SU-DHL-6 (cell line): ENCODE measurements around the gene PDF.

Experiments used
- H2AFZ ChIP-seq: fragments of 200-600 bp; sonication (generic); 2 replicates; pipeline ENCODE4 v1.6.1; 2014; ENCODE audit warnings: low read depth, mild to moderate bottlenecking, moderate library complexity, mixed read lengths, antibody characterized with exemption, low read length; ENCODE audit not compliant: severe bottlenecking
- H3F3A ChIP-seq: fragments of 200-600 bp; shearing (Covaris generic); 2 replicates; pipeline ENCODE4 v1.6.0; 2016; ENCODE audit warnings: antibody characterized with exemption, mild to moderate bottlenecking; ENCODE audit not compliant: insufficient read depth
- H3K27ac ChIP-seq: fragments of 200-600 bp; sonication (generic); 2 replicates; pipeline ENCODE4 v1.5.1; 2016; ENCODE audit warnings: low read depth, mild to moderate bottlenecking, low read length, moderate library complexity, mixed read lengths
- H3K27me3 ChIP-seq: fragments of 200-600 bp; sonication (generic), shearing (Covaris generic); 2 replicates; pipeline ENCODE4 v1.6.0; 2014; ENCODE audit warnings: mild to moderate bottlenecking, low read length
- H3K36me3 ChIP-seq: fragments of 200-600 bp; sonication (generic); 2 replicates; pipeline ENCODE4 v1.6.1; 2014; ENCODE audit warnings: mild to moderate bottlenecking, low read length, mixed read lengths
- H3K4me2 ChIP-seq: fragments of 300-600, 200-600 bp; shearing (Covaris generic), sonication (generic); 2 replicates; pipeline ENCODE4 v1.6.0; 2014; ENCODE audit warnings: low read length, low read depth, mild to moderate bottlenecking; ENCODE audit not compliant: poor library complexity, severe bottlenecking
- H3K4me3 ChIP-seq: fragments of 200-600 bp; sonication (generic); 2 replicates; pipeline ENCODE4 v1.5.1; 2014; ENCODE audit warnings: antibody characterized with exemption, low read length, mild to moderate bottlenecking, mixed read lengths; ENCODE audit not compliant: insufficient read depth, poor library complexity, severe bottlenecking
- H3K79me2 ChIP-seq: fragments of 200-600 bp; sonication (generic); 2 replicates; pipeline ENCODE4 v1.6.1; 2014; ENCODE audit warnings: mild to moderate bottlenecking, low read length, moderate library complexity; ENCODE audit not compliant: insufficient read depth
- H3K9ac ChIP-seq: fragments of 200-600 bp; sonication (generic); 2 replicates; pipeline ENCODE4 v1.7.0; 2014; ENCODE audit warnings: mild to moderate bottlenecking, low read length
- H3K9me2 ChIP-seq: fragments of 200-600 bp; sonication (generic); replicated peaks from 2 replicates; pipeline ENCODE4 v1.6.1; 2014; ENCODE audit warnings: low read length; ENCODE audit not compliant: insufficient read depth
- H3K9me3 ChIP-seq: fragments of 200-600 bp; sonication (generic); 2 replicates; pipeline ENCODE4 v1.6.1; 2014; ENCODE audit warnings: low read length, mixed read lengths; ENCODE audit not compliant: insufficient read depth
- H4K20me1 ChIP-seq: fragments of 200-600 bp; sonication (generic); 2 replicates; pipeline ENCODE4 v1.6.1; 2014; ENCODE audit warnings: low read depth, mild to moderate bottlenecking, antibody characterized with exemption, low read length, moderate library complexity, mixed read lengths
- EZH2phosphoT487 ChIP-seq: fragments of 200-600 bp; sonication (generic), shearing (Covaris generic); conservative IDR thresholded peaks from 2 replicates; pipeline ENCODE4 v1.6.1; 2018; ENCODE audit warnings: mild to moderate bottlenecking, antibody characterized with exemption, low read length, moderate library complexity, mixed read lengths
- TF ChIP-seq, protein P1 (sequence below): fragments of 200-600 bp; sonication (generic); IDR thresholded peaks from one replicate; pipeline ENCODE4 v1.5.1; 2017; ENCODE audit warnings: antibody characterized with exemption, mild to moderate bottlenecking, low read length, moderate library complexity; ENCODE audit not compliant: insufficient read depth, poor library complexity, severe bottlenecking

The PDF gene

DNA sequence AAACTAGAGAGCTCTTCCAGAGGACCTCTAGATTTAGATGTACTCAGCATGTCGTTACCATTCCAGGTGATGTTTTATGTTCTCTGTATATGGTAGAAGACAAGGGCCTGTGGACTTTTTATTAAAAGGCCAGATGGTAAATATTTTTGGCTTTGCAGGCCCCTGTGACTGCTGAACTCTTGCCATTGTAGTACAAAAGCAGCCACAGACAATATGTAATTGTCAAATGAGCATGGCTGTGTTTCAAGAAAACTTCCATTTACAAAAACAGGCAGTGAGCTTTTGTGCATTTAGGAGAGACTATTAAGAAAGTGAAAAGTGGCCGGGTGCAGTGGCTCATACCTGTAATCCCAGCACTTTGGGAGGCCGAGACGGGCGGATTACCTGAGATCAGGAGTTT, 13.8 kb upstream of the PDF start:
- H3K9me2 ChIP-seq, result no peaks in the 10 kb centered on the region
- H3F3A ChIP-seq, result peaks cover 27% of the 10 kb centered on the region
- no peaks in the 10 kb centered on the region for H3K27me3 ChIP-seq
- TF ChIP-seq, protein P1, sequence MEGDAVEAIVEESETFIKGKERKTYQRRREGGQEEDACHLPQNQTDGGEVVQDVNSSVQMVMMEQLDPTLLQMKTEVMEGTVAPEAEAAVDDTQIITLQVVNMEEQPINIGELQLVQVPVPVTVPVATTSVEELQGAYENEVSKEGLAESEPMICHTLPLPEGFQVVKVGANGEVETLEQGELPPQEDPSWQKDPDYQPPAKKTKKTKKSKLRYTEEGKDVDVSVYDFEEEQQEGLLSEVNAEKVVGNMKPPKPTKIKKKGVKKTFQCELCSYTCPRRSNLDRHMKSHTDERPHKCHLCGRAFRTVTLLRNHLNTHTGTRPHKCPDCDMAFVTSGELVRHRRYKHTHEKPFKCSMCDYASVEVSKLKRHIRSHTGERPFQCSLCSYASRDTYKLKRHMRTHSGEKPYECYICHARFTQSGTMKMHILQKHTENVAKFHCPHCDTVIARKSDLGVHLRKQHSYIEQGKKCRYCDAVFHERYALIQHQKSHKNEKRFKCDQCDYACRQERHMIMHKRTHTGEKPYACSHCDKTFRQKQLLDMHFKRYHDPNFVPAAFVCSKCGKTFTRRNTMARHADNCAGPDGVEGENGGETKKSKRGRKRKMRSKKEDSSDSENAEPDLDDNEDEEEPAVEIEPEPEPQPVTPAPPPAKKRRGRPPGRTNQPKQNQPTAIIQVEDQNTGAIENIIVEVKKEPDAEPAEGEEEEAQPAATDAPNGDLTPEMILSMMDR, result no peak
- TF ChIP-seq EZH2phosphoT487, result no peak
- no peaks in the 10 kb centered on the region for H3K9me3 ChIP-seq
- H2AFZ ChIP-seq, result no peak overlapping the region
- H4K20me1 ChIP-seq, result no peaks in the 10 kb centered on the region
- no peak overlapping the region for H3K9ac ChIP-seq
- H3K36me3 ChIP-seq, result peaks cover 16% of the 10 kb centered on the region
- H3K79me2 ChIP-seq, result peaks cover 27% of the 10 kb centered on the region
- H3K27ac ChIP-seq, result no peak overlapping the region
- H3K4me2 ChIP-seq, result no peak overlapping the region
- H3K4me3 ChIP-seq, result no peak overlapping the region

DNA sequence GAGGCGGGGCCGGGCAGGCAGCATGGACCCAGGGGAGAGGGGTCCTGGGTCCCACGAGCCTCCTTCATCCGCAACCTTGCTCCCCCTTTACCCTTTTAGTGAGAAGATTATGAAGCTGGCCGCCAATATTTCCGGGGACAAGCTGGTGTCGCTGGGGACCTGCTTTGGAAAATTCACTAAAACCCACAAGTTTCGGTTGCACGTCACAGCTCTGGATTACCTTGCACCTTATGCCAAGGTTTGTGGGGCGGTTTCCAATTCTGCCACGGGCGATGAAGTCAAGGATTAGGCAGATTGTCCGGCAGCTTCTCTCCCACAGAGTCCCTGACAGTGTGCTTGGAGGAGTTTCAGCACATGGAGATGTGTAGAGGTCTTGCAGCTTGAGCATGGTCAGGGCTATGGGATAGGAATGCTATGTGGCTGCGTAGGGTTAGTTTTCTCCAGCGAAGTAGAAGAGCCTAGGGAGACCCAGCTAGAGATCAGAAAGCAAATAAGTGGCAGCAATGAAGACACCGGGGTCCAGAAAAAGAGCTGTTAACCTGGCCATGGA, 9.8 kb upstream of the PDF start:
- peaks cover 37% of the 10 kb centered on the region for H3K79me2 ChIP-seq
- peaks cover 24% of the 10 kb centered on the region for H3F3A ChIP-seq
- no peaks in the 10 kb centered on the region for H3K27me3 ChIP-seq
- peak overlapping the region; percentile 82 for H3K4me3 ChIP-seq
- H3K9ac ChIP-seq, result peak overlapping the region; percentile 97
- no peaks in the 10 kb centered on the region for H3K9me2 ChIP-seq
- peaks cover 16% of the 10 kb centered on the region for H3K36me3 ChIP-seq
- TF ChIP-seq, protein P1, result no peak
- no peak for TF ChIP-seq EZH2phosphoT487
- H3K27ac ChIP-seq, result peak overlapping the region; percentile 71
- H4K20me1 ChIP-seq, result no peaks in the 10 kb centered on the region
- H3K9me3 ChIP-seq, result no peaks in the 10 kb centered on the region
- H2AFZ ChIP-seq, result peak overlapping the region; percentile 39
- peak overlapping the region; percentile 88 for H3K4me2 ChIP-seq

DNA sequence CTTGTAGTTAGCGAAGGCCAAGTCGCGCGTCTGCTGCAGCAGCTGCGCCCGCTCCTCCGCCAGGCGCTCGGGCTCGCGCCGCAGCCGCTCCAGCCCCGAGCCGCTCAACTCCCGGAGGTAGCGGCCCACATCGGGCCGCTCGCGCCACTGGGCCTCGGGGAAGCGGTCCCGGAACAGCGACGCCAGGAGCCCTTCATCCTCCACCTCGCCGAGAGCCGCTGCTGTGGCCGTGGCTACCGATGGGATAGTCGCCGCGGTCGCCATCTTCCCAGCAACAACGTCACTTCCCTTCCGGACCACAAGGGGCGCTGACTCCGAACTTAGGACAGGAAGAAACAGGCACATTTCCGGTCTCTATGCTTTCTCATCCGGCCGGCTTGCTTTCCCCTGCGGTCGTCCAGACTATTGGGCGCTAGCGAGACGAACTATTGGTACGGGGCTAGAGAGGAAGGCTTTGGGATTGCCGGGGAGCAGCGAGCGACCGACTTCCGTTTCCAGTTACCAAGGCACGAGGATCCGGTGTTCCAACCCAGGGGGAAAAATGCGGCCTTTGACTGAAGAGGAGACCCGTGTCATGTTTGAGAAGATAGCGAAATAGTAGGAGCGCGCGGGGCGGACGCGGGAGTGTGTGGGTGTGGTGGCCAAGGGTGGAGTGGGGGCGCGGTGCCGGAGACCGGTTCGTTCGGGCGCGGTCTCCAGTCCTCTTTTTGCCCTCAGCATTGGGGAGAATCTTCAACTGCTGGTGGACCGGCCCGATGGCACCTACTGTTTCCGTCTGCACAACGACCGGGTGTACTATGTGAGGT, 9.1 kb upstream of the PDF start, which contains the start of the genes COG8 and NIP7:
COG8 (minus strand) TSS at position 276 of the 806 bp plus-strand sequence; CDS start at position 264, 12 bp downstream.
NIP7 (plus strand) TSS at position 484 of the 806 bp plus-strand sequence; CDS start at position 542, 58 bp downstream.
- Histone ChIP-seq H2AFZ (peak within 1 kb of the TSS; percentile 73), H4K20me1 (no peaks in the 10 kb centered on the region), H3K9ac (peak within 1 kb of the TSS; percentile 97), H3F3A (peaks cover 24% of the 10 kb centered on the region), H3K4me2 (peak within 1 kb of the TSS; percentile 88), H3K4me3 (peak within 1 kb of the TSS; percentile 82), H3K27me3 (no peaks in the 10 kb centered on the region), H3K79me2 (peaks cover 37% of the 10 kb centered on the region), H3K27ac (peak within 1 kb of the TSS; percentile 71), H3K9me3 (no peaks in the 10 kb centered on the region), H3K36me3 (peaks cover 16% of the 10 kb centered on the region), H3K9me2 (no peaks in the 10 kb centered on the region)
- no peak for TF ChIP-seq EZH2phosphoT487
- TF ChIP-seq, protein P1, result peak; percentile 35
